Measurements from ENCODE around the gene SFT2D1. TPM values are rescaled to one million over a fixed set of nuclear protein-coding genes. Genes with fewer than 3 reads are reported as not detected.

The SFT2D1 gene
- total and polyA plus RNA-seq, 9 of the 15 experiments (the other 6 are each of a cell fraction or from before 2014, with no cell fraction given): 54.4 to 140 (median 74.6) TPM

DNA sequence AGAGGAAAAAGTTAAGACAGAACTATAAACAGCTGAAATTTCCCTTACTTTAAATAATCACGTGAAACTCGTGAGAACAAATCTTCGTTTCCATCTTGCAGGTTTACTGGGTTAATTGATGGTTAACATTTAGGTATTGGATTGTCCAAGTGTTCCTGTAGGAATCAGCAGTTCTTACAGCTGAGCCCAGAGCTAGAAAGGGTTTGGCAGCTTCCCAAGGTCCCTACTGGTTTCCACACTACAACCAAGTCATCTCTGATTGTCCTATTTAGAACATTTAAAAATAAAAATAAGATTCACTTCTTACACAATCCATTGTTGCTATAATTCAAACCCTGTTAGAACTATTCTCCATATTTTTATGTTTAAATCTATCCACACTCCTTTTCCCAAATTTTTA lies 24.6 kb upstream of the SFT2D1 start:
- 91% methylated on average over 3 of the region's 3 CpGs for WGBS (ENCODE audit: insufficient coverage, low coverage, missing lambda C conversion rate)
- no peak overlapping the region for H3K9ac ChIP-seq (ENCODE audit: insufficient read depth in 1 of 2, low read depth in 2 of 2, low read length in 2 of 2)
- no peak overlapping the region for H3K27ac ChIP-seq (ENCODE audit: extremely low read depth, low read depth, low read length)
- no peak overlapping the region for H3K4me3 ChIP-seq
- no peak for TF ChIP-seq ESRRA (IDR thresholded peaks at IDR 0.05; ENCODE audit: borderline replicate concordance, low read depth)
- TF ChIP-seq, protein P1, sequence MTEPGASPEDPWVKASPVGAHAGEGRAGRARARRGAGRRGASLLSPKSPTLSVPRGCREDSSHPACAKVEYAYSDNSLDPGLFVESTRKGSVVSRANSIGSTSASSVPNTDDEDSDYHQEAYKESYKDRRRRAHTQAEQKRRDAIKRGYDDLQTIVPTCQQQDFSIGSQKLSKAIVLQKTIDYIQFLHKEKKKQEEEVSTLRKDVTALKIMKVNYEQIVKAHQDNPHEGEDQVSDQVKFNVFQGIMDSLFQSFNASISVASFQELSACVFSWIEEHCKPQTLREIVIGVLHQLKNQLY (CRISPR knock-in tag; conservative IDR thresholded peaks at IDR 0.05): no peak
- no peak for TF ChIP-seq TRIM24 (IDR thresholded peaks at IDR 0.05)
- no peak for TF ChIP-seq FOXP1 (CRISPR knock-in tag; IDR thresholded peaks at IDR 0.05)
- TF ChIP-seq RFX7 (CRISPR knock-in tag; IDR thresholded peaks at IDR 0.05): no peak
- TF ChIP-seq POLR2AphosphoS5 (IDR thresholded peaks at IDR 0.05; ENCODE audit: control insufficient read depth, insufficient read depth, low read depth, low read length): no peak
- H3K27me3 ChIP-seq (ENCODE audit: control insufficient read depth in 2 of 2, insufficient read depth in 2 of 2, low read length in 2 of 2): no peaks in the 10 kb centered on the region
- H4K20me1 ChIP-seq (replicated peaks; ENCODE audit: control insufficient read depth, insufficient read depth, low read length): no peaks in the 10 kb centered on the region
- H2AFZ ChIP-seq (ENCODE audit: low read depth, low read length): no peak overlapping the region
- CTCF ChIA-PET (ENCODE audit: low intra/inter-chr PET ratio): no interaction called here
- ATAC-seq (no peak), DNase-seq (ENCODE audit: extremely low read depth in 1 of 4, low spot score in 3 of 4) (no peak), FAIRE-seq (no peak)
- H3K4me2 ChIP-seq (ENCODE audit: insufficient read depth, low read length): no peak overlapping the region
- intact Hi-C loops (cut with micrococcal nuclease) (no loop called here), in situ Hi-C loops (cut with MboI) (no loop called here)
- H3K9me1 ChIP-seq (ENCODE audit: control insufficient read depth, insufficient read depth, low read length): no peaks in the 10 kb centered on the region
- peaks cover 46% of the 10 kb centered on the region; the same call in 2 of the 3 replicates for H3K36me3 ChIP-seq (ENCODE audit: control insufficient read depth, insufficient read depth, low read length)
- no TSS peak for BruUV-seq (replicated peaks)
- POLR2A ChIA-PET: no interaction called here
- peaks cover under 1% of the 10 kb centered on the region; the same call in 1 of the 3 replicates for H3K79me2 ChIP-seq (ENCODE audit: control insufficient read depth, insufficient read depth, low read length)
- no peaks in the 10 kb centered on the region for H3K9me3 ChIP-seq (replicated peaks; ENCODE audit: control insufficient read depth, insufficient read depth, low read depth, low read length)
- no peaks in the 10 kb centered on the region for H3K4me1 ChIP-seq (replicated peaks in 1 of 2; ENCODE audit: control insufficient read depth in 2 of 2, insufficient read depth in 2 of 2, low read length in 2 of 2)
